HCT116 (cell line): ENCODE results near the gene MAPK7. TPM values are rescaled to one million over a fixed set of nuclear protein-coding genes. Genes with fewer than 3 reads are reported as not detected.

Experiments
- ATAC-seq: fragments of 200-7000 bp; cut with Tn5 transposase; 2 replicates; pipeline ENCODE4 v1.9.1; 2020; ENCODE audit warnings: mild to moderate bottlenecking, moderate library complexity
- BruUV-seq: library from RNA; stranded (reverse); fragments of 400-500 nt; replicated peaks from 2 replicates; lab custom pipeline; 2021; lab: Mats Ljungman, UMichigan
- CTCF ChIA-PET: fragments of 300-600 bp; sonication (Branson Sonifier 250); formaldehyde crosslinking; loops from one replicate; lab custom pipeline; 2021; ENCODE audit warnings: antibody characterized with exemption; lab: Charles Lee
- POLR2A ChIA-PET: fragments of 300-600, 350-600 bp; sonication (Branson Sonifier 250); formaldehyde crosslinking; loops from one replicate; lab custom pipeline; 2021; ENCODE audit warnings: antibody characterized with exemption; lab: Charles Lee
- RAD21 ChIA-PET, 2 experiments: fragments of 300-600 bp; sonication (Branson Sonifier 250); formaldehyde crosslinking; loops; one replicate each; lab custom pipeline; 2023; ENCODE audit warnings: low total read pairs in 2 of 2; ENCODE audit not compliant: uncharacterized antibody in 2 of 2, unreplicated experiment in 2 of 2, low non-redundant PET in 1 of 2; lab: Charles Lee
- DNase-seq: peaks from one replicate; pipeline ENCODE4 v3.0.0-alpha.2; 2010; ENCODE audit warnings: low read depth, low spot score
- H2AFZ ChIP-seq: fragments of 200-600 bp; shearing (Covaris generic), sonication (generic); 2 replicates; pipeline ENCODE4 v1.6.1; 2017; ENCODE audit warnings: low read depth, mixed run types, mixed read lengths, antibody characterized with exemption, low read length; ENCODE audit not compliant: poor library complexity, severe bottlenecking
- H3K27ac ChIP-seq: 2 replicates; pipeline ENCODE4 v1.5.1; 2012; ENCODE audit warnings: low read depth, low read length
- H3K27me3 ChIP-seq: fragments of 200-600 bp; sonication (generic); 2 replicates; pipeline ENCODE4 v1.6.1; 2016; ENCODE audit warnings: mixed run types, low read length, mixed read lengths; ENCODE audit not compliant: insufficient read depth
- H3K36me3 ChIP-seq, 2 experiments: fragments of 200-500 bp in 1 of 2; fragments of 200-600 bp in 1 of 2; sonication (Bioruptor generic) in 1 of 2; sonication (generic) in 1 of 2; 2 replicates each; pipeline versions ENCODE4 v1.5.1 to v1.6.1; 2014 to 2016; ENCODE audit warnings: low read length in 2 of 2, inconsistent platforms in 1 of 2, mixed read lengths in 1 of 2, mixed run types in 1 of 2; ENCODE audit not compliant: insufficient read depth in 2 of 2, control insufficient read depth in 1 of 2
- H3K4me1 ChIP-seq, 2 experiments: fragments of 200-600 bp in 1 of 2; sonication (generic) in 1 of 2; 2 replicates each; pipeline versions ENCODE4 v1.5.1 to v1.6.1; 2012 to 2017; ENCODE audit warnings: low read length in 2 of 2, inconsistent platforms in 1 of 2, mild to moderate bottlenecking in 1 of 2, mixed read lengths in 1 of 2, mixed run types in 1 of 2, moderate library complexity in 1 of 2; ENCODE audit not compliant: insufficient read depth in 2 of 2, control insufficient read depth in 1 of 2
- H3K4me2 ChIP-seq: fragments of 200-600 bp; sonication (generic); 2 replicates; pipeline ENCODE4 v1.6.1; 2017; ENCODE audit warnings: mixed run types, low read length, mixed read lengths
- H3K4me3 ChIP-seq, 2 experiments: fragments of 200-600 bp in 1 of 2; sonication (generic) in 1 of 2; replicated peaks in 1 of 2; 2 replicates each; pipeline ENCODE4 v1.5.1; 2011 to 2016; ENCODE audit warnings: low read length in 2 of 2, control low read depth in 1 of 2, low read depth in 1 of 2, mild to moderate bottlenecking in 1 of 2, mixed read lengths in 1 of 2, mixed run types in 1 of 2
- H3K79me2 ChIP-seq: fragments of 200-600 bp; sonication (generic); 2 replicates; pipeline ENCODE4 v1.6.1; 2017; ENCODE audit warnings: mild to moderate bottlenecking, mixed run types, low read length, moderate library complexity, mixed read lengths; ENCODE audit not compliant: insufficient read depth
- H3K9ac ChIP-seq: fragments of 200-600 bp; sonication (generic); 2 replicates; pipeline ENCODE4 v1.6.1; 2016; ENCODE audit warnings: low read length, mixed read lengths
- H3K9me2 ChIP-seq: fragments of 200-600 bp; sonication (generic), shearing (Covaris generic); 2 replicates; pipeline ENCODE4 v1.6.1; 2017; ENCODE audit warnings: mixed run types, mild to moderate bottlenecking, moderate library complexity; ENCODE audit not compliant: insufficient read depth
- H3K9me3 ChIP-seq, 2 experiments: fragments of 200-500 bp in 1 of 2; fragments of 200-600 bp in 1 of 2; sonication (Bioruptor generic) in 1 of 2; sonication (generic) in 1 of 2; 2 replicates each; pipeline ENCODE4 v1.6.1; 2014 to 2017; ENCODE audit warnings: low read length in 2 of 2, mixed read lengths in 2 of 2, inconsistent platforms in 1 of 2, low read depth in 1 of 2, mild to moderate bottlenecking in 1 of 2, mixed run types in 1 of 2, moderate library complexity in 1 of 2; ENCODE audit not compliant: control insufficient read depth in 1 of 2, insufficient read depth in 1 of 2
- H4K20me1 ChIP-seq: fragments of 200-600 bp; sonication (generic), shearing (Covaris generic); 2 replicates; pipeline ENCODE4 v1.6.1; 2017; ENCODE audit warnings: mixed run types, mild to moderate bottlenecking, moderate library complexity; ENCODE audit not compliant: insufficient read depth
- EGR1 ChIP-seq: IDR thresholded peaks from 2 replicates; pipeline ENCODE4 v1.6.1; 2012; ENCODE audit warnings: low read depth
- ELF1 ChIP-seq: IDR thresholded peaks from 2 replicates; pipeline ENCODE4 v1.6.1; 2012; ENCODE audit warnings: low read depth, borderline replicate concordance
- EZH2phosphoT487 ChIP-seq: fragments of 200-600 bp; IDR thresholded peaks from 2 replicates; pipeline ENCODE4 v1.6.1; 2018; ENCODE audit warnings: antibody characterized with exemption, borderline replicate concordance
- FOSL1 ChIP-seq: IDR thresholded peaks from 2 replicates; pipeline ENCODE4 v1.6.1; 2012; ENCODE audit warnings: low read depth
- JUND ChIP-seq: IDR thresholded peaks from 2 replicates; pipeline ENCODE4 v1.6.1; 2012
- POLR2A ChIP-seq: IDR thresholded peaks from 2 replicates; pipeline ENCODE4 v1.7.0; 2011; ENCODE audit warnings: borderline replicate concordance; ENCODE audit not compliant: insufficient read depth, insufficient read length; ENCODE audit errors: extremely low read depth
- POLR2AphosphoS5 ChIP-seq: IDR thresholded peaks from 2 replicates; pipeline ENCODE4 v1.6.1; 2011; ENCODE audit warnings: mild to moderate bottlenecking, low read depth, low read length, moderate library complexity
- SIN3A ChIP-seq: IDR thresholded peaks from 2 replicates; pipeline ENCODE4 v1.6.1; 2012; ENCODE audit warnings: low read depth
- SP1 ChIP-seq: IDR thresholded peaks from 2 replicates; pipeline ENCODE4 v1.6.1; 2012; ENCODE audit warnings: low read depth
- SRF ChIP-seq: IDR thresholded peaks from 2 replicates; pipeline ENCODE4 v1.6.1; 2012; ENCODE audit warnings: low read depth
- TCF7L2 ChIP-seq: IDR thresholded peaks from 2 replicates; pipeline ENCODE4 v1.7.0; 2011; ENCODE audit warnings: borderline replicate concordance, inconsistent platforms; ENCODE audit not compliant: insufficient read depth, insufficient read length; ENCODE audit errors: extremely low read depth
- YY1 ChIP-seq: IDR thresholded peaks from 2 replicates; pipeline ENCODE4 v1.6.1; 2011; ENCODE audit warnings: low read length, low read depth, moderate library complexity, mild to moderate bottlenecking; ENCODE audit not compliant: insufficient replicate concordance; ENCODE audit errors: extremely low read depth
- ZBTB33 ChIP-seq: IDR thresholded peaks from 2 replicates; pipeline ENCODE4 v1.6.1; 2011; ENCODE audit warnings: mild to moderate bottlenecking, low read length, moderate library complexity; ENCODE audit not compliant: insufficient replicate concordance; ENCODE audit errors: extremely low read depth
- ZFX ChIP-seq: fragments of 450-650 bp; IDR thresholded peaks from 2 replicates; pipeline ENCODE4 v1.6.1; 2017
- ZNF274 ChIP-seq: fragments of 200-500 bp; sonication (Bioruptor generic); IDR thresholded peaks from 2 replicates; pipeline ENCODE4 v1.6.1; 2014; ENCODE audit warnings: mild to moderate bottlenecking, low read depth, low read length, inconsistent platforms
- intact Hi-C: fragments of 100-400 bp; cut with micrococcal nuclease; formaldehyde crosslinking; loops from 2 replicates; pipeline ENCODE4 v1.10.0; 2022
- total RNA-seq: library from RNA; stranded (reverse); gene quantifications from one replicate; pipeline ENCODE4 v1.2.1, GENCODE V29; 2021; ENCODE audit not compliant: unreplicated experiment
- TF ChIP-seq, protein P1 (sequence below): IDR thresholded peaks from 2 replicates; pipeline ENCODE4 v1.6.1; 2012; ENCODE audit warnings: low read depth
- TF ChIP-seq, protein P2 (sequence below): IDR thresholded peaks from 2 replicates; pipeline ENCODE4 v1.6.1; 2012

Gene MAPK7
- total RNA-seq, 1 experiment from 2014 or later = 15.3 TPM

DNA sequence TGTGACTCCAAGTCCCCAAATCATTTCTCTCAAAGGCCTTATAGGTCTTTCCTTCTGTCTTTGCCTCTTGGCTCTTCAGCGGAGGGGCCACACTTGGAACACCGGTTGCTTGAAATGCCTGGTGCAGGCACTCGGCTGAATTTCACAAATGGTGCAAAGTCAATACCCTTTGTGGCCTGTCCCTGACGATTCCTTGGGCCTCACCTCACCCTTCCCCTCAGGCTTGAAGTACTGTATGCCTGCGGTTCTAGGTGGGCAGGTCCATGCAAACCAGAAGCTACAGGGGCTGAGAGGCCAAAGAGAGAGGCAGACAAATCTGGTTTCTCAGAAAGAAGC, 11.7 kb upstream of the MAPK7 start (continued):
- TF ChIP-seq, protein P1, sequence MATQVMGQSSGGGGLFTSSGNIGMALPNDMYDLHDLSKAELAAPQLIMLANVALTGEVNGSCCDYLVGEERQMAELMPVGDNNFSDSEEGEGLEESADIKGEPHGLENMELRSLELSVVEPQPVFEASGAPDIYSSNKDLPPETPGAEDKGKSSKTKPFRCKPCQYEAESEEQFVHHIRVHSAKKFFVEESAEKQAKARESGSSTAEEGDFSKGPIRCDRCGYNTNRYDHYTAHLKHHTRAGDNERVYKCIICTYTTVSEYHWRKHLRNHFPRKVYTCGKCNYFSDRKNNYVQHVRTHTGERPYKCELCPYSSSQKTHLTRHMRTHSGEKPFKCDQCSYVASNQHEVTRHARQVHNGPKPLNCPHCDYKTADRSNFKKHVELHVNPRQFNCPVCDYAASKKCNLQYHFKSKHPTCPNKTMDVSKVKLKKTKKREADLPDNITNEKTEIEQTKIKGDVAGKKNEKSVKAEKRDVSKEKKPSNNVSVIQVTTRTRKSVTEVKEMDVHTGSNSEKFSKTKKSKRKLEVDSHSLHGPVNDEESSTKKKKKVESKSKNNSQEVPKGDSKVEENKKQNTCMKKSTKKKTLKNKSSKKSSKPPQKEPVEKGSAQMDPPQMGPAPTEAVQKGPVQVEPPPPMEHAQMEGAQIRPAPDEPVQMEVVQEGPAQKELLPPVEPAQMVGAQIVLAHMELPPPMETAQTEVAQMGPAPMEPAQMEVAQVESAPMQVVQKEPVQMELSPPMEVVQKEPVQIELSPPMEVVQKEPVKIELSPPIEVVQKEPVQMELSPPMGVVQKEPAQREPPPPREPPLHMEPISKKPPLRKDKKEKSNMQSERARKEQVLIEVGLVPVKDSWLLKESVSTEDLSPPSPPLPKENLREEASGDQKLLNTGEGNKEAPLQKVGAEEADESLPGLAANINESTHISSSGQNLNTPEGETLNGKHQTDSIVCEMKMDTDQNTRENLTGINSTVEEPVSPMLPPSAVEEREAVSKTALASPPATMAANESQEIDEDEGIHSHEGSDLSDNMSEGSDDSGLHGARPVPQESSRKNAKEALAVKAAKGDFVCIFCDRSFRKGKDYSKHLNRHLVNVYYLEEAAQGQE = no peak
- TF ChIP-seq POLR2AphosphoS5 = no peak
- TF ChIP-seq SIN3A = no peak

- no peak for ATAC-seq
- Histone ChIP-seq H3K9me2 (no peaks in the 10 kb centered on the region), H3K27ac (no peak overlapping the region), H3K4me1 (peaks cover 5 to 35% of the 10 kb centered on the region in 2 experiments), H3K4me3 (no peak overlapping the region), H3K36me3 (no peaks in the 10 kb centered on the region), H3K79me2 (no peaks in the 10 kb centered on the region), H3K9ac (no peak overlapping the region), H2AFZ (no peak overlapping the region), H3K4me2 (peak overlapping the region; percentile 36), H3K9me3 (no peaks in the 10 kb centered on the region), H3K27me3 (no peaks in the 10 kb centered on the region), H4K20me1 (no peaks in the 10 kb centered on the region)
- RAD21 ChIA-PET = no interaction called here
- intact Hi-C loops = no loop called here
- BruUV-seq = no TSS peak
- CTCF ChIA-PET = no interaction called here
- POLR2A ChIA-PET = interaction anchor here (1.3 kb wide), 1 partner anchor 10 kb away, joined by 3 read pairs; no protein-coding TSS in a partner anchor
- no peak for DNase-seq
- TF ChIP-seq ZBTB33 = no peak
- no peak for TF ChIP-seq YY1
- TF ChIP-seq JUND = no peak
- TF ChIP-seq ELF1 = no peak
- no peak for TF ChIP-seq POLR2AphosphoS5
- TF ChIP-seq ZNF274 = no peak
- TF ChIP-seq, protein P2, sequence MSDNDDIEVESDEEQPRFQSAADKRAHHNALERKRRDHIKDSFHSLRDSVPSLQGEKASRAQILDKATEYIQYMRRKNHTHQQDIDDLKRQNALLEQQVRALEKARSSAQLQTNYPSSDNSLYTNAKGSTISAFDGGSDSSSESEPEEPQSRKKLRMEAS = no peak
- no peak for TF ChIP-seq EZH2phosphoT487
- no peak for TF ChIP-seq SP1
- no peak for TF ChIP-seq EGR1
- TF ChIP-seq POLR2A = no peak
- TF ChIP-seq ZFX = no peak
- TF ChIP-seq, protein P1 = no peak
- no peak for TF ChIP-seq FOSL1
- TF ChIP-seq SRF = no peak
- no peak for TF ChIP-seq SIN3A
- no peak for TF ChIP-seq TCF7L2
Measured at GRCh38 chr17:19368229-19368628, 10.1 kb upstream of the MAPK7 start.
